ENCODE data around the gene ERO1A.

ERO1A gene

GRCh38 chr14:52599974-52600373 is 95.4 kb downstream of the ERO1A start:
- no peak for DNase-seq

DNA sequence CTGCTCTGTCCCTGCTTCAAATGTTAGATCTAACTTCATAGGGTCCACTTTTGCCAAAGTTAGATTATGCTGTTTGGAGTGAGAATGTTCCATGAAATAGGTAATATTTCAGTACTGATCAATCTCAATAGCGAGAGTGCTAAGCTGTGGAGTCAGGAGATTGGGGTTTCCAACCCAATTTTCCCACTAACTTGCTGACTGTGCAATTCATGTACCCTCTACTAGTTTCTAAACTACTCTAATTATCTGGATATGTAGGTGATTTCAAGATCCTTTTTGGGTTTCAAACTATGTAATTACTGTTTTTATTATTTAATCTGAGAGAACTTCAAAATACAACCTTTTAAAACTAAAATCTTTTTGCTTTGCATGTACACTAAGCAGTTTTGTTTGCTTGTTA is 96.8 kb downstream of the ERO1A start:
- DNase-seq: no peak

- DNase-seq: no peak
Observed at GRCh38 chr14:52596861-52597260, 98.5 kb downstream of the ERO1A start.

- DNase-seq: no peak
Observed at GRCh38 chr14:52596320-52596719, 99.0 kb downstream of the ERO1A start.

GRCh38 chr14:52590318-52590717 is 105.0 kb downstream of the ERO1A start:
- DNase-seq: no peak

Data from CD4-positive, alpha-beta T cell treated with Interleukin-6 for 4 hours (primary cell).